Central memory CD8-positive, alpha-beta T cell (primary cell): ENCODE results near the gene MAP3K14.

ENCODE experiments used
- ATAC-seq: fragments of 150-1000 bp; cut with Tn5 transposase; replicated peaks from 2 replicates; pipeline ENCODE4 v1.10.0; 2022; ENCODE audit warnings: mild to moderate bottlenecking, moderate FRiP score, moderate number of reproducible peaks; ENCODE audit not compliant: poor library complexity, severe bottlenecking; ENCODE audit errors: extremely low read depth
- DNase-seq, 2 donors: peaks; one replicate each; pipeline ENCODE4 v3.0.0; 2021; ENCODE audit warnings: low spot score in 2 of 2
- H3K27ac Mint-ChIP-seq: one replicate; pipeline ENCODE4 v1.8.0; 2022; ENCODE audit warnings: low read depth, mild to moderate bottlenecking, moderate library complexity, mixed read lengths
- H3K27me3 Mint-ChIP-seq: one replicate; pipeline ENCODE4 v1.8.0; 2022; ENCODE audit warnings: mixed read lengths
- H3K36me3 Mint-ChIP-seq: one replicate; pipeline ENCODE4 v1.8.0; 2022; ENCODE audit warnings: mild to moderate bottlenecking, moderate library complexity, mixed read lengths; ENCODE audit not compliant: insufficient read depth
- H3K4me1 Mint-ChIP-seq: one replicate; pipeline ENCODE4 v1.8.0; 2022; ENCODE audit warnings: mixed read lengths
- H3K4me3 Mint-ChIP-seq: one replicate; pipeline ENCODE4 v1.8.0; 2022; ENCODE audit warnings: mild to moderate bottlenecking, moderate library complexity, mixed read lengths
- H3K9me3 Mint-ChIP-seq: one replicate; pipeline ENCODE4 v1.8.0; 2022; ENCODE audit warnings: mixed read lengths

MAP3K14 gene

DNA sequence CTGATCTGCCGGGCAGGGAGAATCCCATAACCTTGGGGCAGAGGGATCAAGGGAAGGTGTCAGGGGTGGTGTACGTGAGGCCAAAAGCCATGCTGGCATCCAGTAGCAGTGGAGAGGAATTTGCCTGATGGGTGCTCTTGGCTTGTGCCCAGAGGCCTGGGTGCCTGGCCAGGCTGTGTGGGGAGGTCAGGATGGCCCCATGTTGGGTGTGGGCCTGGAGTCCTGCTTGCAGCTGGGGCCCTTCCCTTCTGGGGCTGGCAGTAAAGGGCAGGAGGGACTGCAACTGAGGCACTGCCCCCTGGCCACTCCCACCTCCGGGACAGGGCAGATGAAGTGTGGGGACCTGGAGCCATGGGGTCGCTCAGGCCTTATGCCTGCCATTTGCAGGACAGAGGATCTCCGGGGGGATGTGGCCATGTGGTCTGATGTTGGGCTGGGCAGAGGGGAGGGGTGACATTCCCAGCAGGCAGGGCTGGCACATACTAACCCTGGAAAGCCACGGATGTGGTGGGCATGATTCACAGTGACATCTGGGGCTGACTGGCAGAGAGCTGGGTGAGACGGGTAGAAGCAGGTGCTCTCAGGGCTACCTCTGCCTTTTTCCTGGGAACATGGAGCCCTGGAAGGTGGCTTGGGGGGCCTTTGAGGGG lies 91.6 kb downstream of the MAP3K14 start:
- peak overlapping the region; percentile 99 for H3K27ac Mint-ChIP-seq
- no peaks in the 10 kb centered on the region for H3K27me3 Mint-ChIP-seq
- H3K4me1 Mint-ChIP-seq = peaks cover 77% of the 10 kb centered on the region
- ATAC-seq (no peak), DNase-seq (no peak)
- peaks cover 36% of the 10 kb centered on the region for H3K36me3 Mint-ChIP-seq
- peak overlapping the region; percentile 91 for H3K4me3 Mint-ChIP-seq
- no peaks in the 10 kb centered on the region for H3K9me3 Mint-ChIP-seq

DNA sequence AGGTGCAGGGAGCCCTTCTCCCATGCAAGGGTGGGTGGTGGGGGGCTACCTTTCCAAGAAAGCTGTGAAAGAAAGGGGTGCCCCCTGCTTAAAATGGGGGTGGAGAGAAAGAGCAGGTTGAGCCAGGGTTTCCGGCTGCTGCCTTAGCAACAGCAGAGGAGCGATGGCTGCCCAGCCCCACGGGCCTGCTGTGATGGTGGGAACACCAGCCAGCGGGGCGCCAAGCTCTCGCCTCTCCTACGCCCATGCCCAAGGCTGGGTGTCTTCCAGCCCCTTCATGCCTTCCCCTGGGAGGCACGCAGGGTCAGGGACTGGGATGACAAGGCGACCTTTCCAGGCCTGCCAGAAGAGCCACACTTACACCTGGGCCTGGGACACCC lies 92.2 kb downstream of the MAP3K14 start:
- peak overlapping the region; percentile 91 for H3K4me3 Mint-ChIP-seq
- no peak for ATAC-seq
- no peaks in the 10 kb centered on the region for H3K27me3 Mint-ChIP-seq

DNA sequence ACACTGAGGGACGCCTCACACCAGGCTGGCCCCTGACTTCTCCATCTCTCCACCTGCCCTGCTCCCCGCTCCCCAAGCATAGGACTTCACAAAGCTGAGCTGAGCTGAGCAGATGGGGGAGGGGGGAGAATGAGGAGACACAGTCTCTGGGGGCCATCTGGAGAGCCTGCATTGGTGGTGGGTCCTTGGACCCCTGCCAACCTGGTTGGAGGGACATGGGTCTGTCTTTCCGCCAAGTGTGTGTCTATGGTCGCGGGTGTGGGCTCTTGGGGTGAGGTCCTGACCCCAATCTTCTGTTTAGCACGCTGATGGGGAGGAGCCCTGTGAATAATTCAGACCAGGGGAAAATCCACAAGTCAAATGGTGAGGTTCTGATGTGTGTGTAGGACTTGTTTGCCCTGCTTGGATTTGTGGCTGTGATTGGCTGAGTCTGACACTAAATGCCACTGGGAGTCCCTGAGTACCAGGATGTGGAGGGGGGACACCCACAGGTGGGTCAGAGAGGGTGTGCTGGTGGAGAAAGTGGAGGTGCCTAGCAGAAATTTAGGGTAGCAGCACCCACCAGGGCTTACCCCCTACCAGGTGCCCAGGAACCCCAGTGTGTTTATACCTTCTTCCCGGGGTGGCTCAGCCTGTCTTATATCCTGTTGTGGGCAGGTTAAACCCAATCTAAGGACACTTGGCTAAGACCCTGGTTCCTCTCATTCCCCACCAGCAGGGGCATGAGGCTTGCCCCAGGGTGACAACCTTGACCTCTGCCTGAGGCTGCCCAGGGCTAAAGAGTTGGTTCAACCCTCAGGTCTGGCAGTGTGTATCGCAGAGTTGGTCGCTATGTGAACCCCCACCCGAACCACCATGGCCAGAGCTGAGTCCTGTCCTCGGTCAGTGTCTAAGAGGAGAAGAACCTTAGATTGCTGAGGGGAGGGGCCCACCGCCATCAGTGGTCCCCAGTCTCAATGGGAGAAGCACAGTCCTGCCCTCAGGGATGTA lies 93.0 kb downstream of the MAP3K14 start:
- Mint-ChIP-seq H3K27me3 (no peaks in the 10 kb centered on the region), H3K27ac (peak overlapping the region; percentile 99), H3K4me3 (peak overlapping the region; percentile 91), H3K9me3 (no peaks in the 10 kb centered on the region), H3K36me3 (peaks cover 33% of the 10 kb centered on the region), H3K4me1 (peaks cover 77% of the 10 kb centered on the region)
- ATAC-seq (no peak), DNase-seq (no peak)

More for the DNA sequence above, 92.2 kb downstream of the MAP3K14 start:
- DNase-seq = no peak
- Mint-ChIP-seq H3K36me3 (peaks cover 32% of the 10 kb centered on the region), H3K9me3 (no peaks in the 10 kb centered on the region), H3K4me1 (peaks cover 77% of the 10 kb centered on the region), H3K27ac (peak overlapping the region; percentile 99)

DNA sequence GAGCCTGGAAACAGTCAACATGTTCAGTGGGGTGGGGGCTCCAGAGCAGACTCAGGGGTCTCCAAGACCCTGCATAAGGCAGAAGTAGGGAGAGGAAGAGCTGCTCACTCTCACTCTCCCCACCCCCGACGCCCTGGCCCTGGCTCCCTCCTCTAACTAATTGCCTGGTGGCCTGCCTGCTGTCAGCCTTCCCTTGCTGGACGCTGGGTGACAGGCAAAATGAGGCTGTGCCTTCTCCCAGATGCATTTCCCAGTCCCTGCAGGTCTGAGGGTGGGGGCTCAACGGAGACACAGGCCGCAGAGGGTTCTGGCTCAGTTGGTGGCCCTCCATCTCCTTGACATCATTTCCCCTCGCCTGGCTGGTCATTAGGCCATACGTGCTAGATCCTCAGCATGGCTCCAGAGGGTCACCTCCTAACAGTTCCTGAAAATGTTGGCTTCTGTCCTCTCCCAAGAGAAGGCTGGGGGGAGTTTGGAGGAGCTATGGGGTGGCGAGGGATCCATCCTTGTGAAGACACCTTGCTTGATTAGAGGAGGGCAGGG lies 93.8 kb downstream of the MAP3K14 start:
- H3K36me3 Mint-ChIP-seq = peaks cover 36% of the 10 kb centered on the region
- H3K27me3 Mint-ChIP-seq = no peaks in the 10 kb centered on the region
- no peaks in the 10 kb centered on the region for H3K9me3 Mint-ChIP-seq
- H3K4me3 Mint-ChIP-seq = peak overlapping the region; percentile 91
- peak overlapping the region; percentile 99 for H3K27ac Mint-ChIP-seq
- DNase-seq = no peak
- no peak for ATAC-seq
- H3K4me1 Mint-ChIP-seq = peaks cover 72% of the 10 kb centered on the region

DNA sequence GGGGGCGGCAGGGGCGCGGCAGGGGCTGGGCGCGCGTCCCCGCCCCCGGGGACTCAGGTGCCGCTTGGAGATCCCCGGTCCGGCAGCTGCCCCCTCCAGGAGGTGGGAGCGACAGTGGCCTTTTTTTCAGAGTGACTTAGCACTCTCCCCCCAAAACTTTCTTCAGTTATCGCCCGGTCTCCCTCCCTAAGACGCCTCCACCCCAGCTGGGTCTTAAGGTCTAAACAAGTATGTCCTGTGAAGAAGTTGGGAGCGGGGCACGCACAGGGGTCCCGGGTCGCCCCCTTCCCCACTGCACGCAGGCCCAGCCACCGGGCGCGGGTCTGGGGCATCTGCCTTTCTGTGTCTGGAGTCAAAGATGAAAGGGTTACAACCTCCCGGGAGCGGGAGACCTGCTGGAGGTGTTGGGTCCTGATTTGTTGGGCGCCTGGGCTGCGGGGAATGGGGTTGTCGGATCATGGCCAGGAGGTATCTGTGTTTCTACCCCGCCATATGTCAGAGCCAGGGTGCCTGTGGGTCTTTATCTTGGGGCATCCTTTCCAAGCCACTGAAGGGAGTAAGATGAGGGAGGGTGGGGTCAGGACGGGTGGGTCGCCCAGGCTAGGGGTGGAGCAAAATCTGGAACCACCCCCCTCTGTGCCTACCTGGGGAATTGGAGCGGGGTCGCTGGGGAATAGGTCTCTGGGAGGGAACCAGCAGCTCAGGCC lies 94.4 kb downstream of the MAP3K14 start:
- peaks cover 37% of the 10 kb centered on the region for H3K36me3 Mint-ChIP-seq

DNA sequence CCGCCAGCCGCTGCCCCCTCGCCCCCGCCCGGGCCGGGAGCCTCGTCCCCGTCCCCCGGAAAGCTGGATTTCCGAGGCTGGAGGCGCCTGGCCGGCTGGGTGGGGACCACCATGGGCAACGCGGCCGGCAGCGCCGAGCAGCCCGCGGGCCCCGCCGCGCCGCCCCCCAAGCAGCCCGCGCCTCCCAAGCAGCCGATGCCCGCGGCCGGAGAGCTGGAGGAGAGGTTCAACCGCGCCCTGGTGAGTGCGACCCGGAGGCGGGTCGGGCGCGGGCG lies 94.9 kb downstream of the MAP3K14 start:
- Mint-ChIP-seq H3K4me1 (peaks cover 64% of the 10 kb centered on the region), H3K36me3 (peaks cover 34% of the 10 kb centered on the region), H3K4me3 (peak overlapping the region; percentile 91), H3K9me3 (no peaks in the 10 kb centered on the region), H3K27ac (peak overlapping the region; percentile 99), H3K27me3 (no peaks in the 10 kb centered on the region)
- DNase-seq = no peak
- no peak for ATAC-seq

More for the DNA sequence above, 94.4 kb downstream of the MAP3K14 start:
- Mint-ChIP-seq H3K27me3 (no peaks in the 10 kb centered on the region), H3K4me1 (peaks cover 69% of the 10 kb centered on the region), H3K27ac (peak overlapping the region; percentile 99), H3K4me3 (peak overlapping the region; percentile 91), H3K9me3 (no peaks in the 10 kb centered on the region)
- DNase-seq (no peak), ATAC-seq (no peak)

DNA sequence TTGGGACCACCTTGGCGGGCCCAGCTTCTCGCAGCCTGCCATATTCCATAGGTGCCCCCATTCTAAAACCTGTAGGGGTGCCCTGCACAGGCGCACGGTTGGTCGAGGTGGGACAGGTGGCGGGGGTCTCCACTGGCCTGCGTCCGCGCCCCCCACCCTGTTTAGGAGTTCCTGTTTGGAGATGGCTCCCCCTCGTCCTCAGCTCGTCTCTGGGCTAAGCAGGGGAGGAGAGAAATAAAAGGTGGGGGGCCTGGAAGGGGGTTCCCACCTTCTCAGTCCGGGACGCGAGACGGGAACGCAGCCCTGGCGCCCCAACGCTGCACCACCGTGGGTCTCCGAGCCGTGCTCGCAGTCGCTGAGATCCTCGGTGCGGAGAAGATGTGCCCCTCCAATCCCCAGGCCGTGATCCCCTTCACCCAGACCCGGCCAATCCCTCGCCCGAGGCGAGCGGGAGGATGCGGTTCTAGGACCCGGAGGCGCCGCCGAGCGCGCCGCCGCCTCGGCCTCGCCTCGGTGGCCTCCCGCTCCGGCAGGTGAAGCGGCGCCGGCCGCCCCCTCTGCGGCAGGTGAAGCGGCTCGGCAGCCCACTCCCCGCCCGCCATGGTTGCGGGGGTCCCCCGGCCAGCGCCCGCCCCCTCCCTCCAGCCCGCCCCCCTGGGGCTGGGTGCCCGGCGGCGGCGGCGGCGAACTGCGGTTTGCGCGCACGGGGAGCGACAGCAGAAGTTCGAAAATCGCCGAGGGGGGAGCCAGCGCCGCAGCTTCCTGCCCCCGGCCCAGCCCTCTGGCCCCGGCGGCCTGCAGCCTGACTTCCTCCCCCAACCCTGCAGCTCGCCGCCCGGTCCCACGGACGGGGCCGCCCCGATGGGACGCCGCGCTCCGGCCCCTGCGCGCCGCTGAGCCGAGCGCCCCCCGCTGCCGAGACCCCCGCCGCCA lies 95.5 kb downstream of the MAP3K14 start, which contains the start of gene FMNL1:
TSS of gene FMNL1 (plus strand) at position 805 of the 933 bp plus-strand sequence. CDS start 240 bp downstream, outside the sequence.
- Mint-ChIP-seq H3K27me3 (no peaks in the 10 kb centered on the region), H3K4me1 (peaks cover 58% of the 10 kb centered on the region), H3K36me3 (peaks cover 31% of the 10 kb centered on the region), H3K9me3 (no peaks in the 10 kb centered on the region), H3K27ac (peak within 1 kb of the TSS; percentile 99), H3K4me3 (peak within 1 kb of the TSS; percentile 91)
- DNase-seq (peak in 1 of 2 donors; percentile 49), ATAC-seq (peak; percentile 11)

DNA sequence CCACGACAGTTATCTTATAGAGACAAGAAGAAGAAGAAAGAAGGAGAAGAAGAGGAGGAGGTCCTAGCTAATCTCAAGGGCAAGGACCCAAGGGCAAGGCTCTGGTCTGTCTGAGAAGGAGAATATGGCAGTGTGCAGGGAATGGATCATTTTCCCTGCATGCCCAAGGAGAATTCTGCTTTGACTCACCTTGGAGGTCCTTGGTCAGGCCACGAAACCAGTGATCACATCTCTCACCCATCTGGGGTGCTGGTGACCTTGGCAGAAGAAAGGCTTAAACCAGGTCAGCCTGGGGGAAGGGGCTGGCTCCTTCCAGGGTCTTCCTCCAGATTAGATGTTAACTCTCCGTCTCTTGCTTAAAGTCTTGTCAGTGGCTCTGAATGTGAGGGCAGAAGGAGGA lies 96.7 kb downstream of the MAP3K14 start:
- DNase-seq = no peak
- H3K9me3 Mint-ChIP-seq = no peaks in the 10 kb centered on the region
- H3K27ac Mint-ChIP-seq = peak overlapping the region; percentile 85
- ATAC-seq = no peak
- H3K36me3 Mint-ChIP-seq = peaks cover 31% of the 10 kb centered on the region
- peaks cover 45% of the 10 kb centered on the region for H3K4me1 Mint-ChIP-seq
- peak overlapping the region; percentile 79 for H3K4me3 Mint-ChIP-seq
- no peaks in the 10 kb centered on the region for H3K27me3 Mint-ChIP-seq

DNA sequence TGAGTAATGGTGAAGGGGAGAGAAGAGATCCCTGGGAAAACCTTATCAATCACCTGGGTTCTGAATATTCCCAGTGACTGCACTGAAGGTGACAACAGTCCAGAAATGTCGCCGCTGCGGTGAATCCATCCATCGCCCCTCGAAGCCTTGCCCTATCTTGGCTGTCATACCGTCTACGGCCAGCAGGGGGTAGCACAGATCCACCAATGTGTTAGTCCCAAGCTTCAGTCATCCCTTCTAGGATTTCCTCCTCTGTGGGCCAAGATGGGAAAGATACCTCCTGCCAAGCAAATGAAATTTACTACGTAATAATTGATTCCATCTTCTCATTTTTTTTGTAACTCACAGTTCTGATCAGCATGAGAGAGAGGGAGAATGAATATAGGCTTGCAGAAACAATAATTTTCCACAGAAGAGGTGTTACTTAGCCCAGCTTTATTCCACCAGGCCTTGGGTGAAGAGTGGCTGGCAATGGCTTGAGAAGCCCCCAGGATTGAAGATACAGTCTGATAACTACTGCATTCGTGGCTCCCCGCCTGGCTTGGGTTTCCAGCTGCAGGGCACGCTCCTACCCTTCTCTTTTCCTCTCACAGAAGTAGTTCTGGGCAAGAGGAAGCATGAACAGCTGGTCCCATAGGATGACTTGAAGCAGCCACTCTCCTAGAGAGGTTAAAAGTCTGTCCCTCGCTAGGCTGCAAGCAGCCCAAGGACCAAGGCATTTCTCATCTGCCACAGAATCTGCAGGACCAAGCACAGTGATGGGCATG lies 97.7 kb downstream of the MAP3K14 start:
- peaks cover 31% of the 10 kb centered on the region for H3K36me3 Mint-ChIP-seq
- H3K4me3 Mint-ChIP-seq = peak overlapping the region; percentile 79
- no peaks in the 10 kb centered on the region for H3K9me3 Mint-ChIP-seq
- no peak for ATAC-seq
- H3K4me1 Mint-ChIP-seq = peaks cover 41% of the 10 kb centered on the region
- peak; percentile 77 to 93 for DNase-seq
- H3K27ac Mint-ChIP-seq = peak overlapping the region; percentile 22
- H3K27me3 Mint-ChIP-seq = no peaks in the 10 kb centered on the region
